HEK293T (cell line): ENCODE measurements around the gene NUP62.

Source experiments
- FOXM1 ChIP-seq: fragments of 450-650 bp; IDR thresholded peaks from 2 replicates; pipeline ENCODE4 v1.6.1; 2017; ENCODE audit warnings: mild to moderate bottlenecking, borderline replicate concordance
- HDGF ChIP-seq: fragments of 450-650 bp; IDR thresholded peaks from 2 replicates; pipeline ENCODE4 v1.6.1; 2017; ENCODE audit warnings: antibody characterized with exemption, borderline replicate concordance
- LEF1 ChIP-seq: fragments of 450-650 bp; IDR thresholded peaks from 2 replicates; pipeline ENCODE4 v1.6.1; 2017; ENCODE audit warnings: mild to moderate bottlenecking, borderline replicate concordance
- NFRKB ChIP-seq: fragments of 450-650 bp; IDR thresholded peaks from 2 replicates; pipeline ENCODE4 v1.6.1; 2016; ENCODE audit warnings: mild to moderate bottlenecking, moderate library complexity
- SP1 ChIP-seq: fragments of 450-650 bp; IDR thresholded peaks from 2 replicates; pipeline ENCODE4 v1.6.1; 2017
- ZNF384 ChIP-seq: fragments of 450-650 bp; IDR thresholded peaks from 2 replicates; pipeline ENCODE4 v1.6.1; 2016

DNA sequence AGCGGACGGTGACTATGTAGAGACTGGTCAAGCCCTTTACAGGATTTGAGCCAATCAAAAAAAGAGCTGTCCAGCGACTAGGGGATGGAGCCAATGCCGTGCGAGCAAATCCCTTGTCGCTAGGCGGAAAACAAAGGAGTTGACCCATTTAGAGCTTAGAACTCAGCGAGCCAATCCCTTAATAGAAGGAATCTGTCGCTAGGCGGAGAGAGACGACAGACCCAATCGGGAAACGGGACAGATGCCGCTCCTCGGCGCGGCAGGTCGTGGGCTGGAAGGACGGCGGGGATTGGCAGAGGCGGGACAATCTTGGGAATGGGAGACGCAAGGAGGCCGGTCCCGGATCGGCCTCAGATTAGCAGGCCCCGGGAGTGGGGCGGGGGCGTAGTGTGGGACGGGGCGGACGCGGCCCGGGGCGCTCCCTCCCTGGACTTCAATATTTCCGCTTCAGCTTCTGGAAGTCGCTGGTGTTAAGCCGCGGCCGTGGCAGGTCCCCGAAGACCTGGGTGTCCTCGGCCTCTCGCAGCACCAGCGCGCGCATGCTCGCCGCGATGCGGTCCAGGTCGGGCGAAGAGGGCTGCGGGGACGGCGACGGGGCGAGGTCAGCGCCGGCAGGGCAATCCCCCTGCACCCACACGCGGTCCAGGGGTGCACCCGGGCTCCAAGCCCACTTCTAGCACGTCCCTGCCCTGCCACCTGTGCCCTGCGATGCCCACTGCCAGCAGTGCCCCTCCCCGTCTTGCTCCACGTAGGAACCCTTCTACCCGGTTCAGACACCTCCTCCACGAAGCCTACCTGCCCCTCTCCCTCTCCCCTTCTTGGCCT is 59.6 kb downstream of the NUP62 start:
- TF ChIP-seq SP1: no peak
- TF ChIP-seq ZNF384: no peak
- TF ChIP-seq FOXM1: no peak
- TF ChIP-seq HDGF: peak; percentile 83; the same call in 1 of the 2 replicates
- no peak for TF ChIP-seq NFRKB
- TF ChIP-seq LEF1: no peak
